K562 (cell line): Measurements from ENCODE around the gene PITPNB. TPM values are rescaled to one million over a fixed set of nuclear protein-coding genes. Genes with fewer than 3 reads are reported as not detected.

Experiments
- ATAC-seq: fragments of 200-7000 bp; cut with Tn5 transposase; 3 replicates; pipeline ENCODE4 v1.9.1; 2020; ENCODE audit warnings: moderate library complexity
- BruUV-seq: library from RNA; stranded (reverse); fragments of 400-500 nt; replicated peaks from 2 replicates; lab custom pipeline; 2021; lab: Mats Ljungman, UMichigan
- CTCF ChIA-PET: fragments of 300-600 bp; formaldehyde crosslinking; extraction: SDS; loops from one replicate; lab custom pipeline; 2021; ENCODE audit warnings: low intra/inter-chr PET ratio; lab: Yijun Ruan, JAX
- POLR2A ChIA-PET: fragments of 300-600, 350-650 bp; sonication (Branson Sonifier 250); formaldehyde crosslinking; extraction: SDS; loops from one replicate; lab custom pipeline; 2021; ENCODE audit warnings: antibody characterized with exemption, inconsistent platforms; lab: Yijun Ruan, JAX
- DNase-seq, 4 experiments: peaks; one replicate each; pipeline versions ENCODE4 v3.0.0 to v3.0.0-alpha.2; 2011 to 2018; ENCODE audit warnings: low spot score in 3 of 4, mixed read lengths in 3 of 4; ENCODE audit errors: extremely low read depth in 1 of 4
- FAIRE-seq: peaks from 2 replicates; lab custom pipeline; 2011; peaks lifted over from hg19 to GRCh38; lab: Jason Lieb, UNC
- H2AFZ ChIP-seq: 2 replicates; pipeline ENCODE4 v1.6.0; 2011; ENCODE audit warnings: low read depth, low read length, control low read depth, inconsistent platforms
- H3K27ac ChIP-seq: fragments of 200-600 bp; 3 replicates; pipeline ENCODE4 v1.8.0; 2011; ENCODE audit warnings: low read depth, mild to moderate bottlenecking, control low read depth, inconsistent platforms, low read length, moderate library complexity, mixed read lengths; ENCODE audit errors: extremely low read depth
- H3K27me3 ChIP-seq, 2 experiments: fragments of 300-600 bp in 1 of 2; 2 replicates in 1 of 2; 3 replicates in 1 of 2; pipeline versions ENCODE4 v1.6.0 to v1.8.0; 2011; ENCODE audit warnings: inconsistent platforms in 2 of 2, low read length in 2 of 2, mild to moderate bottlenecking in 1 of 2, mixed read lengths in 1 of 2, moderate library complexity in 1 of 2; ENCODE audit not compliant: control insufficient read depth in 2 of 2, insufficient read depth in 2 of 2
- H3K36me3 ChIP-seq: fragments of 300-600 bp; 3 replicates; pipeline ENCODE4 v1.8.0; 2011; ENCODE audit warnings: mild to moderate bottlenecking, low read length, inconsistent platforms; ENCODE audit not compliant: control insufficient read depth, insufficient read depth
- H3K4me1 ChIP-seq, 2 experiments: fragments of 200-600 bp in 1 of 2; replicated peaks in 1 of 2; 2 replicates in 1 of 2; 3 replicates in 1 of 2; pipeline versions ENCODE4 v1.5.1 to v1.8.0; 2011; ENCODE audit warnings: inconsistent platforms in 2 of 2, low read length in 2 of 2, mild to moderate bottlenecking in 1 of 2, mixed read lengths in 1 of 2, moderate library complexity in 1 of 2; ENCODE audit not compliant: control insufficient read depth in 2 of 2, insufficient read depth in 2 of 2
- H3K4me2 ChIP-seq: 2 replicates; pipeline ENCODE4 v1.6.1; 2011; ENCODE audit warnings: low read length, control low read depth, inconsistent platforms, mixed read lengths; ENCODE audit not compliant: insufficient read depth
- H3K4me3 ChIP-seq: fragments of 200-600 bp; sonication (generic), shearing (Covaris generic); 2 replicates; pipeline ENCODE4 v1.5.1; 2016; ENCODE audit warnings: control low read depth, inconsistent platforms
- H3K79me2 ChIP-seq: fragments of 200-600 bp; 3 replicates; pipeline ENCODE4 v1.8.0; 2011; ENCODE audit warnings: low read length, inconsistent platforms; ENCODE audit not compliant: control insufficient read depth, insufficient read depth
- H3K9ac ChIP-seq, 2 experiments: 2 replicates each; pipeline versions ENCODE4 v1.6.0 to v1.6.1; 2011; ENCODE audit warnings: low read depth in 2 of 2, low read length in 2 of 2, control low read depth in 1 of 2, inconsistent platforms in 1 of 2, mild to moderate bottlenecking in 1 of 2, mixed read lengths in 1 of 2; ENCODE audit not compliant: insufficient read depth in 1 of 2
- H3K9me1 ChIP-seq: one replicate; pipeline ENCODE4 v1.6.0; 2011; ENCODE audit warnings: inconsistent platforms, mild to moderate bottlenecking, low read length, moderate library complexity; ENCODE audit not compliant: control insufficient read depth, insufficient read depth
- H3K9me3 ChIP-seq: replicated peaks from 2 replicates; pipeline ENCODE4 v1.5.1; 2011; ENCODE audit warnings: low read depth, low read length, inconsistent platforms; ENCODE audit not compliant: control insufficient read depth, insufficient read depth
- H4K20me1 ChIP-seq: replicated peaks from 2 replicates; pipeline ENCODE4 v1.6.1; 2011; ENCODE audit warnings: low read length, inconsistent platforms, mixed read lengths; ENCODE audit not compliant: control insufficient read depth, insufficient read depth
- ARID2 ChIP-seq: fragments of 450-650 bp; IDR thresholded peaks from 2 replicates; pipeline ENCODE4 v1.6.1; 2017; ENCODE audit warnings: antibody characterized with exemption, mild to moderate bottlenecking
- CBFB ChIP-seq: sonication (generic); formaldehyde crosslinking; IDR thresholded peaks from 2 replicates; pipeline ENCODE4 v1.4.0; 2020; ENCODE audit warnings: mild to moderate bottlenecking, missing genetic modification reagents
- ELK3 ChIP-seq: fragments of 450-650 bp; formaldehyde crosslinking; IDR thresholded peaks from 2 replicates; pipeline ENCODE4 v1.4.0; 2020; ENCODE audit warnings: mild to moderate bottlenecking
- ETV1 ChIP-seq: fragments of 450-650 bp; conservative IDR thresholded peaks from 2 replicates; pipeline ENCODE4 v1.6.1; 2016; ENCODE audit warnings: missing genetic modification characterization, control low read depth, low read depth, missing compliant biosample characterization
- MCM2 ChIP-seq: fragments of 450-650 bp; IDR thresholded peaks from 2 replicates; pipeline ENCODE4 v1.6.1; 2017; ENCODE audit warnings: low read depth, mild to moderate bottlenecking
- MCM5 ChIP-seq: fragments of 450-650 bp; IDR thresholded peaks from 2 replicates; pipeline ENCODE4 v1.6.1; 2016; ENCODE audit warnings: low read depth
- NCOA1 ChIP-seq: fragments of 450-650 bp; IDR thresholded peaks from 2 replicates; pipeline ENCODE4 v1.6.1; 2016; ENCODE audit warnings: low read depth
- PRPF4 ChIP-seq: fragments of 200-400 bp; formaldehyde crosslinking; IDR thresholded peaks from one replicate; pipeline ENCODE4 v1.6.1; 2017; ENCODE audit warnings: low read length, low read depth, mild to moderate bottlenecking; ENCODE audit not compliant: insufficient read depth, poor library complexity, severe bottlenecking
- SFPQ ChIP-seq: fragments of 200-400 bp; formaldehyde crosslinking; IDR thresholded peaks from 2 replicates; pipeline ENCODE4 v1.6.1; 2017; ENCODE audit warnings: mild to moderate bottlenecking, low read depth, low read length, moderate library complexity
- ZBTB1 ChIP-seq: sonication (generic); formaldehyde crosslinking; IDR thresholded peaks from 2 replicates; pipeline ENCODE4 v1.8.1; 2023; ENCODE audit warnings: missing genetic modification reagents, low read depth, mild to moderate bottlenecking, borderline replicate concordance
- ZNF212 ChIP-seq: fragments of 450-650 bp; formaldehyde crosslinking; IDR thresholded peaks from 2 replicates; pipeline ENCODE4 v1.4.0; 2020; ENCODE audit warnings: mild to moderate bottlenecking
- ZNF347 ChIP-seq: fragments of 450-650 bp; formaldehyde crosslinking; IDR thresholded peaks from 2 replicates; pipeline ENCODE4 v1.4.0; 2020; ENCODE audit warnings: low read depth, mild to moderate bottlenecking, moderate library complexity
- ZNF785 ChIP-seq: fragments of 250-450 bp; sonication (Bioruptor Pico); IDR thresholded peaks from 2 replicates; pipeline ENCODE4 v1.4.0; 2020; ENCODE audit warnings: mild to moderate bottlenecking
- WGBS: fragments of 100-300 bp; shearing (Covaris generic); methylation state at CpG from one replicate; pipeline ENCODE4 v1.1.6; 2016; ENCODE audit warnings: low coverage, mixed read lengths; ENCODE audit not compliant: insufficient coverage; ENCODE audit errors: missing lambda C conversion rate; 5-methylcytosine and 5-hydroxymethylcytosine counted together
- in situ Hi-C: fragments of 300-500 bp; cut with MboI; formaldehyde crosslinking; loops from 4 replicates; pipeline ENCODE4 v1.15.0; 2018; ENCODE audit warnings: inconsistent platforms, mixed read lengths
- intact Hi-C: fragments of 100-400 bp; cut with micrococcal nuclease; formaldehyde crosslinking; loops from 2 replicates; pipeline ENCODE4 v1.14.2; 2022
- polyA plus RNA-seq, 8 experiments: library from polyadenylated mRNA; depleted of rRNA in 4 of 8; stranded (reverse) in 5 of 8; unstranded in 3 of 8; fragments of >200 nt; fragmentation: Nextera tagmentation in 2 of 8; fragmentation: Illumina TruSeq in 1 of 8; extraction: Ambion mirVana in 2 of 8; extraction: Trizol in 1 of 8; gene quantifications; 2 replicates each; pipeline versions ENCODE4 v1.2.1 to v1.2.3, GENCODE V29; 2011 to 2014; ENCODE audit warnings: inconsistent platforms in 1 of 8, missing spikeins in 1 of 8
- total RNA-seq, 7 experiments: library from RNA; depleted of rRNA in 6 of 7; stranded (reverse); fragments of >200 nt in 6 of 7; fragmentation: Illumina TruSeq in 2 of 7; extraction: Trizol in 2 of 7; gene quantifications; 2 replicates each; pipeline versions ENCODE4 v1.2.1 to v1.2.3, GENCODE V29; 2011 to 2021; ENCODE audit warnings: low replicate concordance in 1 of 7

Gene PITPNB
- total and polyA plus RNA-seq, 9 of the 15 experiments (the other 6 are each of a cell fraction or from before 2014, with no cell fraction given), result 13.1 to 52.4 (median 34.7) TPM

GRCh38 chr22:27843441-27843840 is 75.6 kb downstream of the PITPNB start:
- FAIRE-seq (no peak), DNase-seq (no peak)
- POLR2A ChIA-PET, result no interaction called here

More at GRCh38 chr22:27843441-27843840, 75.6 kb downstream of the PITPNB start:
- H3K4me2 ChIP-seq, result no peak overlapping the region
- no peak for TF ChIP-seq CBFB (CRISPR knock-in tag)
- no peak for TF ChIP-seq ARID2
- TF ChIP-seq ZBTB1 (CRISPR knock-in tag), result no peak
- no peak for TF ChIP-seq PRPF4
- no peak for TF ChIP-seq MCM5
- TF ChIP-seq ZNF212 (CRISPR knock-in tag), result no peak
- TF ChIP-seq MCM2, result no peak
- no peak for TF ChIP-seq ETV1
- TF ChIP-seq ELK3, result no peak
- TF ChIP-seq ZNF785 (CRISPR knock-in tag), result no peak
- no peak for TF ChIP-seq NCOA1
- TF ChIP-seq SFPQ, result no peak
- no peak for TF ChIP-seq ZNF347 (CRISPR knock-in tag)
- TF ChIP-seq, all 486 proteins: peak for 0
- intact Hi-C loops, result no loop called here
- Histone ChIP-seq H3K9ac (no peak overlapping the region), H3K9me3 (no peaks in the 10 kb centered on the region), H3K27ac (no peak overlapping the region), H3K9me1 (peaks cover 2% of the 10 kb centered on the region), H4K20me1 (peaks cover 4% of the 10 kb centered on the region), H3K4me3 (no peak overlapping the region), H3K4me1 (peaks cover 7 to 16% of the 10 kb centered on the region in 2 experiments), H3K27me3 (no peaks in the 10 kb centered on the region), H2AFZ (no peak overlapping the region), H3K36me3 (peaks cover 5% of the 10 kb centered on the region; the same call in 1 of the 3 replicates), H3K79me2 (no peaks in the 10 kb centered on the region)
- no TSS peak for BruUV-seq
- CTCF ChIA-PET, result no interaction called here
- WGBS, result 57% methylated on average over 6 of the region's 7 CpGs
- no peak for ATAC-seq
- in situ Hi-C loops, result no loop called here
